ENCODE measurements around the gene ATXN7.

The ATXN7 gene

DNA sequence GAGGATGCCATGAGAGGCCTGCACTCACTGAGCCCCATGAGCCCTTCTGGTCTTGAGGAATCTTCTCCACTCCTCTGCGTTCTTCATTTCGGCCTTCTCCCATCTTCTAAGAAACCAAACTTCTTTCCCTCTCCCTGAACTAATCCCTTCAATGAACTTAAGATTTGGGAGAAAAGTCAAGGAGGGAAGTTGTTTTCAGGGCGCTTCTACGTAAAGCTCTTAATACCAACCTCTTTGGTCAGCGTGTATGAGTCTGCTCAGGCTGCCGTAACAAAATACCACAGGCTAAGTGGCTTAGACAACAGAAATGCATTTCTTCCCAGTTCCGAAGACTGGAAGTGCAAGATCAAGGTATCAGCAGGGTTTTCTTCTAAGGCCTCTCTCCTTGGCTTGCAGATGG, 173.4 kb downstream of the ATXN7 start:
- Histone ChIP-seq H3K27me3 (ENCODE audit: control insufficient read depth in 1 of 2, insufficient read depth in 2 of 2, low read length in 2 of 2) (no peaks in the 10 kb centered on the region), H3K9me3 (ENCODE audit: control insufficient read depth in 2 of 2, low read length in 2 of 2) (peaks cover 2 to 5% of the 10 kb centered on the region in 2 donors), H3K4me1 (ENCODE audit: control insufficient read depth, insufficient read depth, low read length) (no peaks in the 10 kb centered on the region), H3K27ac (ENCODE audit: low read length) (no peak overlapping the region), H3K36me3 (ENCODE audit: control insufficient read depth in 2 of 2, insufficient read depth in 2 of 2, low read length in 2 of 2) (no peaks in the 10 kb centered on the region), H3K9ac (ENCODE audit: low read length in 2 of 2) (no peak overlapping the region), H3K4me3 (ENCODE audit: low read length in 2 of 2) (no peak overlapping the region)

DNA sequence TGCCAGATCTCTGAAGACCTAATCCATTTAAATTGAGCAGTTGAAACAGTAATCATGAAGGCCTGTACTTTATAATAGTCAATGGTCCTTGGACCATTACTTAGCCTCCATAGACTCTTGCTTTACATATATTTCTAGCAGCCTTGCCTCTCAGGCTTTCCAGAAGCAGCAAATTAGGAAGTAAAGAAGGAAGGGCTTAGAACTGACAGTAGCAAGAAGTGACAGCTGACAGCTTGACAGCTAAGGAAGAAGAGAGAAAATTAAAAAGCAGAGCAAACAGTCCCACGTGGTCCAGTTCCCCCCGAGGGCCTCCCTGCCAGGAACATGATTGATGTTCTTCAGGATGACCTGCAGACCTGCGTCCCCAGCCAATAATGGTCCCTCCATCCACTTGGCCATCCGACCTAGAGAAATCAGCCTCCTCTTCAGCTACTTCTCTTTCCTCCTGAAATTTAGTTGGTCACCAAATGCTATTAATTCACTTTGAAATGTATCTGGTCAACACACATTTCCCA, 174.6 kb downstream of the ATXN7 start:
- H3K36me3 ChIP-seq (ENCODE audit: control insufficient read depth in 2 of 2, insufficient read depth in 2 of 2, low read length in 2 of 2), result no peaks in the 10 kb centered on the region
- no peak overlapping the region for H3K27ac ChIP-seq (ENCODE audit: low read length)
- H3K4me3 ChIP-seq (ENCODE audit: low read length in 2 of 2), result no peak overlapping the region
- H3K9ac ChIP-seq (ENCODE audit: low read length in 2 of 2), result no peak overlapping the region
- H3K4me1 ChIP-seq (ENCODE audit: control insufficient read depth, insufficient read depth, low read length), result no peaks in the 10 kb centered on the region
- H3K9me3 ChIP-seq (ENCODE audit: control insufficient read depth in 2 of 2, low read length in 2 of 2), result peaks cover 2 to 5% of the 10 kb centered on the region in 2 donors
- no peaks in the 10 kb centered on the region for H3K27me3 ChIP-seq (ENCODE audit: control insufficient read depth in 1 of 2, insufficient read depth in 2 of 2, low read length in 2 of 2)

DNA sequence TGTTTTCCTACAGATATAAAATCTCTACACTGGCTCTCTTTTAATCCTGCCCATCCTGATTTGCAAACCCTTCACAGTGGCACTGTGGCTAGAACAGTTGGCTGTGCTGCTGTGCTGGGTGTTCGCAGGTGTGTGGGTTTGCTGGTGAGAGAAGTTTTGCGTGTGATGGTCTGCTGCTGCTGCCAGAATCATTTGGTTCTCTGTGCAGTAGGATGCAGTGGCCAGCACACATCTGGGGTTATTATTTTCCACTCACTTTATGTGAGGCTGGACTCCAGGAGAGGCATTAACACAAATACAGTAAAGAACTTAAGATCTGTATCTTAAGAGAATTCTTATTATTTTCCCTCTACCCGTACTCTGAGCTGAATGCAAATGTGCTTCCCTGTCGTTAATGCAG, 175.7 kb downstream of the ATXN7 start:
- H3K4me1 ChIP-seq (ENCODE audit: control insufficient read depth, insufficient read depth, low read length), result no peaks in the 10 kb centered on the region
- H3K36me3 ChIP-seq (ENCODE audit: control insufficient read depth in 2 of 2, insufficient read depth in 2 of 2, low read length in 2 of 2), result no peaks in the 10 kb centered on the region
- H3K27ac ChIP-seq (ENCODE audit: low read length), result no peak overlapping the region
- H3K4me3 ChIP-seq (ENCODE audit: low read length in 2 of 2), result no peak overlapping the region
- H3K27me3 ChIP-seq (ENCODE audit: control insufficient read depth in 1 of 2, insufficient read depth in 2 of 2, low read length in 2 of 2), result no peaks in the 10 kb centered on the region
- no peak overlapping the region for H3K9ac ChIP-seq (ENCODE audit: low read length in 2 of 2)
- peaks cover 0 to under 1% of the 10 kb centered on the region in 2 donors for H3K9me3 ChIP-seq (ENCODE audit: control insufficient read depth in 2 of 2, low read length in 2 of 2)

DNA sequence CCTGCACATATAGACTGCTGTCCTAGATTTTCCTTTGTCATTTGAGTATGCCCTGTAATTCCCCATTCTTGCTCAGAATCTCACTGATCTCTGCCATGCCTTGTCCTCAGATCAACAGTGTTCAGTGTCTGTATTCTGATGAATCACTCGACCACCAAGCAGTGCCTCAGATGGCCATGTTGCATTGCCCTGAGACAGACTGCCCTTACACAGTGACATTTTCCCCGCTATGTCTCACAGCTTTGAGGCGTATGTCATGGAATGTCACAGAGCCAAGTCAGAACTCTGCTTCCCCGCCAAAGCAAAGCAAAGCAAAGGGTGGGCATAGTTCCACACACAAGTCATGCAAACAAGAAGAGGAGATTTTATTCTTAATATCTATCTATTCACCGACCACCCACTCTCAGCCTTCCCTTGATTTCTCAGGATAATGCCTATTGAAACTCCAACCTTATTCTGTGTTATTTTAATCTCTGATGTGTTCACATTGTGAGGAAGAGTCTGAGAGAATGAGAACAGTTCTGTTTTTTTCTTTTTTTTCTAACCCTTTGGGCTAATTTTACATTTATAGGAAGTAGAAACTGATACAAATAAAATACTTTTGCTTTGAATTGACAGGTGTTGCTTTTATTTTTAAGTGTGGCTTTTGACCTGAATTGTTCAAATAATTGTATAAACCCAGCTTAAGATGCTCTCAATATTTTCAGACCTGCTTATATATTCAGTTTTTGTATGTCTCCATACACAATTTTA, 176.5 kb downstream of the ATXN7 start:
- Histone ChIP-seq H3K36me3 (ENCODE audit: control insufficient read depth in 2 of 2, insufficient read depth in 2 of 2, low read length in 2 of 2) (no peaks in the 10 kb centered on the region), H3K27ac (ENCODE audit: low read length) (no peak overlapping the region), H3K9me3 (ENCODE audit: control insufficient read depth in 2 of 2, low read length in 2 of 2) (no peaks in the 10 kb centered on the region)

DNA sequence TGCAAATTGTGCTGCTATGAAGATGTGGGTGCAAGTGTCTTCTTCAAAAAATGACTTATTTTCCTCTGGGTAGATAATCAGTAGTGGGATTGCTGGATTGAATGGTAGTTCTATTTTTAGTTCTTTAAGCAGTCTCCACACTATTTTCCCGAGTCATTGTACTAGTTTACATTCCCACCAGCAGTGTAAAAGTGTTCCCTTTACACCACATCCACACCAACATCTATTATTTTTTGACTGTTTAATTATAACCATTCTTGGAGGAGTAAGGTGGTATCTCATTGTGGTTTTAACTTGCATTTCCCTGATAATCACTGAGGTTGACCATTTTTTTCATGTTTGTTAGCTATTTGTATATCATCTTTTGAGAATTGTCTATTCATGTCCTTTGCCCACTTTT, 179.3 kb downstream of the ATXN7 start:
- H3K36me3 ChIP-seq (ENCODE audit: control insufficient read depth in 2 of 2, insufficient read depth in 2 of 2, low read length in 2 of 2), result no peaks in the 10 kb centered on the region
- no peaks in the 10 kb centered on the region for H3K9me3 ChIP-seq (ENCODE audit: control insufficient read depth in 2 of 2, low read length in 2 of 2)
- no peak overlapping the region for H3K4me3 ChIP-seq (ENCODE audit: low read length in 2 of 2)
- H3K4me1 ChIP-seq (ENCODE audit: control insufficient read depth, insufficient read depth, low read length), result no peaks in the 10 kb centered on the region
- no peaks in the 10 kb centered on the region for H3K27me3 ChIP-seq (ENCODE audit: control insufficient read depth in 1 of 2, insufficient read depth in 2 of 2, low read length in 2 of 2)
- H3K9ac ChIP-seq (ENCODE audit: low read length in 2 of 2), result no peak overlapping the region
- no peak overlapping the region for H3K27ac ChIP-seq (ENCODE audit: low read length)

More for the DNA sequence above, 176.5 kb downstream of the ATXN7 start:
- no peaks in the 10 kb centered on the region for H3K4me1 ChIP-seq (ENCODE audit: control insufficient read depth, insufficient read depth, low read length)
- H3K9ac ChIP-seq (ENCODE audit: low read length in 2 of 2), result no peak overlapping the region
- H3K27me3 ChIP-seq (ENCODE audit: control insufficient read depth in 1 of 2, insufficient read depth in 2 of 2, low read length in 2 of 2), result no peaks in the 10 kb centered on the region
- H3K4me3 ChIP-seq (ENCODE audit: low read length in 2 of 2), result no peak overlapping the region

DNA sequence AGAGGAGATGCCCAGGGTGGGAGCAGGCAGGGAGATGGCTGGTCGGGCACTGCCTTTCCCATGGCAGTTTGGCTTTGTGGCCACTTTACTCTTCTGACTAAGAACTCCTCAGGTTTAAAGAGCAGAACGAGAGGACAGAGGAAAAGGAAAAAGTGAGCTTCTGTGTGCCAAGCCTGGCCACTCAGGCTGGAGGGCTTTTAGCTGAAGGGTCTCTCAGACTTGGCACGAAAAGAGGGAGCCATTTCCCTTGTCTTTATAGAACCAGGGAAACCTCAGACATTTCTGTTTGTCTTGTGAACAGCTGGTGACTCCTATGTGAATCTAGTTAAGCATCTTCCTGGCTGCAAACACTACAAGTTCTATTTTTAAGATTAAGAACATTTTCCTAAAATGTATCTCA, 182.9 kb downstream of the ATXN7 start:
- H3K9ac ChIP-seq (ENCODE audit: low read length in 2 of 2), result no peak overlapping the region
- H3K4me3 ChIP-seq (ENCODE audit: low read length in 2 of 2), result no peak overlapping the region
- H3K27ac ChIP-seq (ENCODE audit: low read length), result no peak overlapping the region
- H3K27me3 ChIP-seq (ENCODE audit: control insufficient read depth in 1 of 2, insufficient read depth in 2 of 2, low read length in 2 of 2), result no peaks in the 10 kb centered on the region
- H3K4me1 ChIP-seq (ENCODE audit: control insufficient read depth, insufficient read depth, low read length), result no peaks in the 10 kb centered on the region
- H3K36me3 ChIP-seq (ENCODE audit: control insufficient read depth in 2 of 2, insufficient read depth in 2 of 2, low read length in 2 of 2), result no peaks in the 10 kb centered on the region
- H3K9me3 ChIP-seq (ENCODE audit: control insufficient read depth in 2 of 2, low read length in 2 of 2), result no peaks in the 10 kb centered on the region

DNA sequence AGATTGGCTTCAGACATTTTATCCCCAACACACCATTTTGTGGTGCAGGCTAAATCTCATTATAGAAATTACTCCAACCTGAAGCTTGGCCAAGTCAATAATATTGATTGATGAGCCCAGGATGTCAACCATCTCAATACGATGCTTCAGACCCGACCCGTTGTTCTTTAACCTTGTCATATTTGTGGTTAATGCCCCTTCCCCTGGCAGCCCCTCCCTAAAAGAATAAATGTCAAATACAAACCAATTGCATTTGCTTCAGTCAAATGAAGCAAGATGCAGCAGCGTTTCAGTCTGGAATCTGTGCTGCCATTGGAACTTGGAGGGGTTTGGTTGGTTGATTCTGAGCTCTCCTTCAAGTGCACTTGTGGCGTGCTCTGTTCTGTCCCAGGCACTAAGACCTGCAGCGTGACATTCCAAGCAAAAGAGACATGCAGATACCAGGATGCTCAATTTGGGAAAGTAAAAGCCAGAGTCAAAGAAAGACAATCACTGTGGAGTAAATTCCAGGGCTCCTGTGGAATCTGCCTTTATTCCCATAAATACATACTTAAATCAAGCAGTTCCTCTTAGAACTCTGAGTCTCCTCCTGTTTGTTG, 183.4 kb downstream of the ATXN7 start:
- Histone ChIP-seq H3K36me3 (ENCODE audit: control insufficient read depth in 2 of 2, insufficient read depth in 2 of 2, low read length in 2 of 2) (no peaks in the 10 kb centered on the region), H3K9me3 (ENCODE audit: control insufficient read depth in 2 of 2, low read length in 2 of 2) (no peaks in the 10 kb centered on the region), H3K27ac (ENCODE audit: low read length) (no peak overlapping the region), H3K4me1 (ENCODE audit: control insufficient read depth, insufficient read depth, low read length) (no peaks in the 10 kb centered on the region), H3K4me3 (ENCODE audit: low read length in 2 of 2) (no peak overlapping the region), H3K27me3 (ENCODE audit: control insufficient read depth in 1 of 2, insufficient read depth in 2 of 2, low read length in 2 of 2) (no peaks in the 10 kb centered on the region), H3K9ac (ENCODE audit: low read length in 2 of 2) (no peak overlapping the region)

DNA sequence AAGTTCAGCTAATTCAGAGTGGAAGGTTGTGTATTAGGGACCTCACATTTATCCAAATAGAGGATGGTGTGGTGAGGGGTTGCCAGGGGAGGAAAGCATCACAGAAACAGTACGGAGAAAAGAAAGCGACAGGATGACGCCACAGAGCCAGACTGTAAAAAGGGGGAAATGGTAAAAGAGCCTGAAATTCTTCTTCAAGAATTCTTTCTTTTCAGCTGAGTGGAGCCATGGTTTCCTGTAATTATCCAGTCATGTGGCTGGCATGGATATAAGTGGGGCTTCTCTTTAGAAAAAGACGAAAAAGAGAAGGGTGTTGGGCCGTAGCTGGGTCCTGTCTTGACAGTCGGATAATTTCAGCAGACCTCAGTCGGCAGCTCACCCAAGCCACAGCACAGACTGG, 184.1 kb downstream of the ATXN7 start:
- Histone ChIP-seq H3K27ac (ENCODE audit: low read length) (no peak overlapping the region), H3K9me3 (ENCODE audit: control insufficient read depth in 2 of 2, low read length in 2 of 2) (no peaks in the 10 kb centered on the region), H3K27me3 (ENCODE audit: control insufficient read depth in 1 of 2, insufficient read depth in 2 of 2, low read length in 2 of 2) (no peaks in the 10 kb centered on the region), H3K4me1 (ENCODE audit: control insufficient read depth, insufficient read depth, low read length) (no peaks in the 10 kb centered on the region), H3K36me3 (ENCODE audit: control insufficient read depth in 2 of 2, insufficient read depth in 2 of 2, low read length in 2 of 2) (no peaks in the 10 kb centered on the region), H3K4me3 (ENCODE audit: low read length in 2 of 2) (no peak overlapping the region), H3K9ac (ENCODE audit: low read length in 2 of 2) (no peak overlapping the region)

DNA sequence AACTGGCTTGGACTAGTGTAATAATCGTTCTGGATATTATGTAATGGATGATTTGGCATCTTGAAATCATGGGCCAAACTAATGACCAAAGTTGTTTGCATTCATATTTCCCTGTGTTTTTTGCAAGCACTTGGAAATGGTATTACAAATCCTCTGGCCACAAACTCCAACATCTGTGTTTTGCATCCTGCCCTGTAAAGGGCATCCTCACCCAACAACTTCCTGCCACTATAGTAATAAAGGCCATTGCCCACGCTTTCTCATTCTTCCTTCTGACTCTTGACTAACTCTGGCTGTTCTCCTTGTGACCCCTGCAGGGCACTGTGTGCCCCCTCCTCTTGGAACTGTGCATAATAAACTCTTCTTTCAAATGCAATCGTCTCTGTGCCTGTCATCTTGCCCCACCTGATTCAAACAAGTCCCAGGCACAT, 185.0 kb downstream of the ATXN7 start:
- no peaks in the 10 kb centered on the region for H3K36me3 ChIP-seq (ENCODE audit: control insufficient read depth in 2 of 2, insufficient read depth in 2 of 2, low read length in 2 of 2)
- H3K27ac ChIP-seq (ENCODE audit: low read length), result no peak overlapping the region
- no peak overlapping the region for H3K9ac ChIP-seq (ENCODE audit: low read length in 2 of 2)
- no peaks in the 10 kb centered on the region for H3K9me3 ChIP-seq (ENCODE audit: control insufficient read depth in 2 of 2, low read length in 2 of 2)
- no peaks in the 10 kb centered on the region for H3K27me3 ChIP-seq (ENCODE audit: control insufficient read depth in 1 of 2, insufficient read depth in 2 of 2, low read length in 2 of 2)
- no peaks in the 10 kb centered on the region for H3K4me1 ChIP-seq (ENCODE audit: control insufficient read depth, insufficient read depth, low read length)
- no peak overlapping the region for H3K4me3 ChIP-seq (ENCODE audit: low read length in 2 of 2)

DNA sequence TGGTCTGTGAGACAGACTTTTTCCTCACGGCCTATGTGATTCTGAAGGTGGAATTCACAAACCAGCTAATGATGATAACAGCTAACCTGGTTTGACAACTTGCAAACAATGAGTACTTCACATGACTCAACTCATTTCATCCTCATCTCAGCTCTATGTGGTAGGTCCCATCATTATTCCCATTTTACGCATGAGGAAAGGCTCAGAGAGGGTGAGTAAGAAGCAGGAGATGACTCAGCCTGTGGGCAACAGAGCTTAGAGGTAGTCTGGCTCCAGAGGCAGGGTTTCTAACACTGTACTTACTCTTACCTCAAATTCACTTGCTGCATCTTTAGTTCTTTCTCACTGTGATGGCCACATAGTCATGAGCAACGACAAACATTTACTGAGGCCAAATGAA, 185.5 kb downstream of the ATXN7 start:
- Histone ChIP-seq H3K27ac (ENCODE audit: low read length) (no peak overlapping the region), H3K27me3 (ENCODE audit: control insufficient read depth in 1 of 2, insufficient read depth in 2 of 2, low read length in 2 of 2) (no peaks in the 10 kb centered on the region), H3K36me3 (ENCODE audit: control insufficient read depth in 2 of 2, insufficient read depth in 2 of 2, low read length in 2 of 2) (no peaks in the 10 kb centered on the region), H3K9me3 (ENCODE audit: control insufficient read depth in 2 of 2, low read length in 2 of 2) (no peaks in the 10 kb centered on the region), H3K9ac (ENCODE audit: low read length in 2 of 2) (no peak overlapping the region), H3K4me3 (ENCODE audit: low read length in 2 of 2) (no peak overlapping the region), H3K4me1 (ENCODE audit: control insufficient read depth, insufficient read depth, low read length) (no peaks in the 10 kb centered on the region)

DNA sequence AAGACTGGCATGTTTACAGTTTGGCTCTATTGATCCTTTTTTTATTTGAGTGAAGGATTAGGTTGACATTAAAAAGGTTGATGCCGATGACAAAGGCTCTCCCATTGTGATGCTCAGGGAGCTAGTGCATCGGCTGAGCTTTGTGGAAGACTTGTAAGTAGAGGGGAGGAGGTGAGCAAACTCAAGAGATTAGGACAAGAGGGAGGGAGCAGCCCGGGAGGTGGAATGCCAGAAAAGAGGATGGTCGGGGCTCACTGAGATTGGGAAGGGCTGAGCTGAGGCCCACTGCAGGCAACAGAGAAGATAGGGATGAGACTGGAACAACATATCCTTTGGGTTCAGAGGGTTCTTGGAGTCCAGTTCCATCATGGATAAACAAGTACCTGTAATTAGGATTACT, 186.2 kb downstream of the ATXN7 start:
- no peaks in the 10 kb centered on the region for H3K27me3 ChIP-seq (ENCODE audit: control insufficient read depth in 1 of 2, insufficient read depth in 2 of 2, low read length in 2 of 2)
- no peaks in the 10 kb centered on the region for H3K4me1 ChIP-seq (ENCODE audit: control insufficient read depth, insufficient read depth, low read length)

More for the DNA sequence above, 186.2 kb downstream of the ATXN7 start:
- no peaks in the 10 kb centered on the region for H3K36me3 ChIP-seq (ENCODE audit: control insufficient read depth in 2 of 2, insufficient read depth in 2 of 2, low read length in 2 of 2)
- no peak overlapping the region for H3K4me3 ChIP-seq (ENCODE audit: low read length in 2 of 2)
- H3K27ac ChIP-seq (ENCODE audit: low read length), result no peak overlapping the region
- no peak overlapping the region for H3K9ac ChIP-seq (ENCODE audit: low read length in 2 of 2)
- H3K9me3 ChIP-seq (ENCODE audit: control insufficient read depth in 2 of 2, low read length in 2 of 2), result no peaks in the 10 kb centered on the region

Measured in stomach smooth muscle (tissue), 2 donors.